Renal pelvis (tissue), 4 donors: ENCODE data around the gene APBA2. TPM values are rescaled to one million over a fixed set of nuclear protein-coding genes. Genes with fewer than 3 reads are reported as not detected.
"Not testable (repeated sequence)": the region's sequence is repeated elsewhere in the genome, so short reads cannot be mapped to it uniquely, and the experiment has no call there.

Experiments used
- DNase-seq: peaks from one replicate; pipeline ENCODE4 v3.0.0-alpha.2; 2013
- polyA plus RNA-seq, 3 donors: library from polyadenylated mRNA; unstranded; fragments of 120-200 nt; gene quantifications; one replicate each; pipeline ENCODE4 v1.2.1, GENCODE V29; 2013; ENCODE audit not compliant: insufficient read length in 3 of 3

APBA2 gene
- polyA plus RNA-seq, 3 donors = 12.6 to 18.3 (median 15.3) TPM

DNA sequence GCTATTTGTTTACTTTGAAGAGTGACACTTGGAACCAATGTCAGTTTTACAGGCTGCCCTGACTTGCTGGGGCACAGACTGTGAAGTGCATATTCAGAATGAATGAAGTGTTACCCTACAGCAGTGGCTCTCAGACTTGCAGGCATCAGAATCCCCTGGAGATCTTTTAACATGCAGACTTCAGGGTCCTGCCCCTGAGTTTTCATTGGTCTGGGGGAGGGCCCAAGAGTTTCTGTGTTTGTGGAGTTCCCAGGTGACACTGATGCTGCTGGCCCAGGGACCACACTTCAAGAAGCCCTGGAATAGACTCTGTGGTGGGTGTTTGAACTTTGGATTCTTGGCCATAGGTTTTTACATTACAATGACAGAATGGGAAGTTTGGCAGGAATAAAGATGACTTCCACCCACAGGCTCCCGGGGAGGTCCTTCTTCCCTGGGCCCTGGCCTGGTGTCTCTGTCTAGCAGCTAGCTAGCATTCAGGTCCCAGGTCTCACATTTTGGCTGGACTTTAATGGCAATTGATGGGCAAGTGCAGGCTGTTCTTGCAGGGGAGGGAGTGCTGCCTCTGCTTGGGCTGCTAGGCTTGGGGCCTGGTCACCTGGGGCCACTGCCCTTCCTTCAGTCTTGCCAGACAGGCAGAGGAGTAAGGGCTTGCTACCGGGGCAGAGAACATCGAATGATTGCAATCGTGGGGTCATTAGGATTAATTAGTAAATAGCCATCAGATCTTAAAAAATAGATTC is 149.0 kb downstream of the APBA2 start:
- no peak for DNase-seq

DNA sequence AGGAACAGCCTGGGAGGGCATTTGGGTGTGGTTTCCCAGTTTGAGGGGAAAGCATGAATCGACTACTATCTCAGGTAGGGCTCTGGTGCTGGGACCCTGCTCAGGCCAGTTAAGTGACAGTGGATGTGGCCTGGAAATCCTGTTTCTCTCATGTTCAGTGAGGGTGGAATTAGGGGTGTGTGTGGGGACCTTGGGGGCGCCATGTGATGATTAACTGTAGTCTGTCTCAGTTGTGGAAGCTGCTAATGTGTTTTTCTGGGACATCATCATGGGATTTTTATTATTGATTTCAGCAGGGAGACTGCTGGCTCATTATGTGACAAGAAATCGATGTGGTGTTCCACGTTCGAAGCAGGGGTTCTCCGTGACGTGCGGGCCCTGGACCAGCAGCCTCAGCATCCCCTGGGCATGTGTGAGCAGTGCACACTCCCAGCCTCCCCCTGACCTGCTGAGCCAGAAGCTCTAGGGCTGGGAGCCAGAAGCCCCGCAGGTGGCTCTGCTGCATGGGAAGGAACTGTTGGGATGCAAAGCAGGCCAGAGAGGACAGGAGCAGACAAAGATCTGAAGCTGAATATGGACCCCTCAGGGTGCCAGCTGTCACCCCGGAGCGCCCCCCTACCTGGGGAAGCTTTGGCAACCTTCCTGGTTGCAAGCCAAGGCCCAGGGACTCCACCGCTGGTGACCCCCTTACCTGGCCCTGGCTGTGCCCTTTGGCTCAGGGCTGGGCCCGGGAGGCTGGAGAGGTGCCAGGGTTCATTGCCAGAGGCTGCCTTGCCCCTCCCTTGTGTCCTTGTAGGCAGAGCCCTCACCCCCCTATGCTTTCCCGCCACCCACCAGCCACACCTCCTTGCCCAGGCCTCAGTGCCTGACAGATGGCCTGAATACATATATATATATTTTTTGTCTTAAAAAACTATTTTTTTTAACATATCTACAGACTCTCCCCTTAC is 149.8 kb downstream of the APBA2 start:
- no peak for DNase-seq

DNA sequence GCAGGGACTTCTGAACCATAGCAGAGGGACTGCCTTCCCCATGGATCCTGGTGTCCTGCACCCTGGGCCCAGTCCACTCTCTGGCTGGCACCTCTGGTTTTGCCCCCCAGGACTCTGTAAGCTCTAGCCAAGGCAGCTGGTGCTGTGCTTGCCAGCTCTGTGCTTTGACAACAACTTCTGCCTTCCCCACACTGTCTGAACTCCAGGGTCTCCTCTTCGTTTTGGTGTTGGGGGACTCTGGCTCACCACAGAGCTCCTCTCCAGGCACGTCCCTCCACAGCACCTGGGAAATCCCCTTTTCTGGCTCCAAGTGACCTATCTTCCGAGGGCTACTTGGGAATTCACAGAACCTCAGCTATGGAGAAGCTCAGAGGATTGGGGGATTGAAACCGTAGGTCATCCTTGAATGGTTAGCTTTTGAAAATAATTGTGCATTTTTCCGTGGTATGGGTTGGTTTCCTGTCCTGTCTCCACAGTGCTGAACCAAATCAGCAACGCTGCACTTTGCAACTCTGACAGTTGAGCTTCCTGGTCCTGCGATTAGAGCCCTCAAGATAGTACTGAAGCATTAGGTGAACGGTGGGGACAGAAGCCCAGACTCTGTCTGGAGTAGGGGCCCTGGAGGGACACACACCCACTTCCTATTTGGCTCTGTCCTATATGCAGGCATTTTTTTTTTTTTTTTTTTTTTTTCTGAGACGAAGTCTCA is 152.4 kb downstream of the APBA2 start:
- DNase-seq = no peak

DNA sequence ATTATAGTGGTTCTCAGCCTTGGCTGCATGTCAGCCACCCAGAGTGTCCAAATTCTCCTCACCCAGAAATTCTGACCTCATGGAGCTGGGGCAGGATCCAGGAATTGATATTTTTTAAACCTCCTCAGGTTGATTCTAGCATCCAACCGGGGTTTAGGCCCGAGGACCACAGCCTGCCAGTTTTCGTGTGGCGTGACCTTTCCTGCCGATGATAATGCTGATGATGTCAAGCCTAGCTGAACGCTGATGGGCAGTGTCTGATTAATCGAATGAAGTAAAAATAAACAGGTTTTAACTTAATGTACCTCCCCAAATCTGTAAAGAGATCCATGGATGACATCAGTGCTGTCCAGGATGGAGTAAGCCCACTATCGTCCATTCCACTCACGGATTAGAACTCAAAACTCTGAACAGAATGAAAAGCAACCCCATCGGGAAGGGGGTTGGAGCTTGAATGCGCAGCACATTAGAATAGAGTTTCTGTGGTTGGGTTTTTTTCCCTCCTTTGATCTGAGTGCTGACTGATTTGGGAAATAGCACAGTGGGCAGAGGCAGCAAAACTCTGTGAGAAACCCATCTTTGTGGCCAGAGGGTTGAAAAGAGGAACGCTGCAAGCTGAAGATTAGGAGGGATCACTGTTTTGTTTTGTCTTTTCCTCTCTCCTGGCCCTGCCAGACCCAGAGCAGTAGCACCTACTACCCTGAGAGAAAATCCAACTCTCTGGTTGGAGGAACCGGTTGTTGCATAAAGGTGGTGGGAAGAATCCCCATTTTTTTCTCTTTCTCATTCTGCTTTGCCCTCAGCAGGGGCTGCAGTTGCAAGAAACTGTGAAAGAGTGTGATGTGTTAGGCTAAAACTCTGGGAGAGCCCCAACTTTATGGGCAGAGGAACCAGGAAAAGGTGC is 153.9 kb downstream of the APBA2 start:
- DNase-seq = no peak

DNA sequence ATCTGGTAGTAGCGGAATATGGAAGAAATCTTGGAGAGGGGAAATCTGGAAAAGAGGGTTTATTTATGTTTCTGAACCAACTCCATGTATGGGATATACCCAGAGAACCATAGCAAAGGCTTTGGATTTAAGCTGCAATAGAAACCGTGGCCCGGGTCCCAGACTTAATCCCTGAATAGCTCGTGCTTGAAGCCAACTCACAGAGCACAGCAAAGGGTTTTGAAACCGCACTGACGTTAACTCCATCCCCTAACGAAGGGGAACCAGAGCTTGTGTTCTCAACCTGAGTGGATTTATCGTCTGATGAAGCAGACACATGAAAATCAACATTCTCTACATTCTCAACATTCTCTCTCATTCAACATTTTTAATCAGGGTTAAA is 154.6 kb downstream of the APBA2 start:
- no peak for DNase-seq

DNA sequence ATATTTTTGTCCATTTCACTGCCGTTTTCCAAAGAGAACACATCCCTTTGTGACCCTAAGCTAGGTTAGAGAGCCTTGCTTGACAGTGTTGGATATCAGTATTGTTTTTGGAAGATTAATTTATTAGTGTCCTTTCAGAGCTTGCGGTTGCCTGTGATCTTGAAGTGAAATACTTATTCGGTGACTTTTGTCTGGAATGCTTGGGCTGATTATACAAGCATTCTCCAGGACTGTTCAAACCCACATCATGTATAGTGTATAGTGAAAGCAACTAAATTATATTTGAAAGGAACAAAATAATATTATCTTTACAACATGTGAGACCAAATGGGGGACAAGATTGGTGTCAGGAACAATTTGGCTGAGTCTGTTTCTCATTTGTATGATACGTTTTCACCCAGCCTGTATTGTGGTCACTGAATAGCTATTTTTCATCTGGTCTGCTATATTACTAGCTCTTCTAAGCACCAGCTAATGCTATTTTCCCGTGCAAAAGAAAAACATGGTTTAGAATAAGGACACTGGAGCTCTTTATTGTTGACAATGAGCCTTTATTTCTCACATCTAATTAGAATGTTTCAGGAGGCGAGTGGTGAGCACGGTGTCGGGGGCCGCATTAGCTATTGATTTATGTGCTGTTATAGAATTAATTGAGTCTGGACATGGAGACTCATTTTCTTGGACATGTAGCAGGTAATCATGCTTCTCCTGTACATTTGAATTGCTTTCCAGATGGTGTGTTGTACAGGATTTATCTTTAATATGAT is 158.1 kb downstream of the APBA2 start:
- DNase-seq = no peak

DNA sequence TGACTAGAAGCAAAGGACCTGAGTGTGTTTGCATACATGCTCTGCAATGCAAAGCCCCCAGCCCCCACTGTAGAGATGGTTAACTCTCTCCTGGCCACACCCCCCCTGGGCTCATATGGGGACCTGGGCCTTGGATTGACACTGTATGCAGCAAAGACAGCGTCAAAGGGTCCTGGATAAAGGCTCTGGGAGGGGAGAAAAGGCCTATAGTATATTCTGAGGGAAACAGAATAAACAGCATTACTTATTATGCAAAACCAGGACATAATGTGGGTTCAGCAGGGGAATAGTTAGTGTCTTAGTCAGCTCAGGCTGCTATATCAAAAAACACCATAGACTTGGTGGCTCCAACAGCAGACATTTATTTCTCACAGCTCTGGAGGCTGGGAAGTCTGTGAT is 158.7 kb downstream of the APBA2 start:
- DNase-seq = no peak

DNA sequence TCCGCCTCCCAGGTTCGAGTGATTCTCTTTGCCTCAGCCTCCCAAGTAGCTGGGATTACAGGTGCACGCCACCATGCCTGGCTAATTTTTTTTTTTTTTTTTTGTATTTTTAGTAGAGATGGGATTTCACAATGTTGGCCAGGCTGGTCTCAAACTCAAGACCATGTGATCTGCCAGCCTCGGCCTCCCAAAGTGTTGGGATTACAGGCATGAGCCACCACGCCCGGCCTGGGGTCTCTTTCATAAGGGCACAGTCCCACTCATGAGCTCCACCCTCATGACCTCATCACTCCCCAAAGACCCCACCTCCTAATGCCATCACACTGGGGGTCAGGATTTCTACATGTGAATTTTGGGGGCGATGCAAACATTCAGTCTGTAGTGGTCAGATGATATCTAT is 159.4 kb downstream of the APBA2 start:
- DNase-seq = not testable (repeated sequence)

DNA sequence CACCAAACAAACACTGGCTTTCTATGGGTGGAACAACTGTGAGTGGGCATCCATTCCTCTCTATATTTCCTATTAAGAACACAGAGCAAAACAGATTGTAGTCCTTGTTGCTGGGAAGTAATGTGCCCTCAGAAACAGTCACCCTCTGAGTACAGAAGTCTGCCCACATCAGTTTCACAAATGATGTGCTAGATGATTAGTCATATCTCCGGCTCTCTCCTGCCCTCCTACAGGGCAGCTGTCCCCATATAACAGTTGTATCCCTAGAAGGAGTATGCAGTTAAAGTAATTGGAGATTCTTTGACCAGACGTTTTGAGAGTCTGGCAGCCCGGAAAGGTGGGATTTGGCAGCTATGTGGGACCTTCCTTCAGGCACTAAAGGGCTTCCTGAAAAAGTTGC is 159.9 kb downstream of the APBA2 start:
- DNase-seq = no peak

DNA sequence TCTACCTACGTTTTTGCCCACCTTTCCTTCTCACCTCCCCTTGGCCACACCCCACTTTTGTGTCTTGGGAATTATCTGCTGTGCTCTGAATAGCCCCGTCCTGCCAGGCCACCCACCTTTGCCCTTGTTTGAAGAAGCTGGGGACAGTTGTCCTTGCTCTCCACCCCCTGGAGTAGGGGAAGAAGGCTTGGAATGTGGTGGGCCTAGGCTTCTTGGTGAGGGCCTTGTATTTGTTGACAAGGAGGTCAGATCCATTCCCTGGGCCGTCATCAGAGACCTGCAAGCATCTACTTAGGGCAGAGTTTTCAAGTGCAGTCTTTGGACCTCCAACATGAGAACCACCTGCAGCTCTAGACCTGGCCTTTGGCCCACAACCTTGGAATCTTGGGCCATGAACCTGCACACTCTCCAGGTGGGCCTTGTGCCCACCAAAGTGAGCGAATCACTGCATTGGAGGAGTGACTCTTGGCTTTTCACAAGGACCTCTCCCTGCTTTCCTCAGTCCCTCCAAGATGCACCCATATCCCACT is 160.6 kb downstream of the APBA2 start:
- DNase-seq = no peak

DNA sequence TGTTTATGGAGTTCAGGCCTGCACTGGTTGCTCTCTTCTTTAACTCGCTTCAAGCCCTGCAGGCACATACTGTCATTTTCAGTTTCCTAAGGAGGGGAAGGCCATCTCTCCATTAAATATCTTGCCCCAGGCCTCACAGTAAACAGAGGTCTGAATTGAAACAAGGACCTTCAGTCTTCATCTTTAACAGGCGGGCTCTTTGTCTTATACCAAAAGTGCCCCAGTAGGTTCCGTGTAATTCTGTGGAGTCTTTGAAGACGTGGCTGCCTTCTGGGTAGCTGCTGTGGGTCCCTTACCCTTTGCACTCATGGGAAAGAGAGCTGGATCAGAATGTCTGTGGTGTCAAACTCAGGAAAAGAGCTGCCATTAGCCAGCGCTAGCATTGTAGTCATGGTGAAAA is 161.2 kb downstream of the APBA2 start:
- DNase-seq = no peak

DNA sequence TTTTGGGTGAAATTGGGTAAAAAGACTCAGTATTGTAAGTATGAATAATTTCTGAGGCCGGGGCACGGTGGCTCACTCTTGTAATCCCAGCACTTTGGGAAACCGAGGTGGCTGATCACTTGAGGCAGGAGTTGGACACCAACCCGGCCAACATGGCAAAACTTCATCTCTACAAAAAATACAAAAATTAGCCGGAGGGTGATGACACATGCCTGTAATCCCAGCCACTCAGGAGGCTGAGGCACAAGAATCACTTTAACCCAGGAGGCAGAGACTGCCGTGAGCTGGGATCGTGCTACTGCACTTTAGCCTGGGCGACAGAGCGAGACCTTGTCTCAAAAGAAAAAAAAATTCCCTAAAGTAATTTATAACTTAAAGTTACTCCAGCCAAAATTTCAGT is 162.2 kb downstream of the APBA2 start:
- no peak for DNase-seq

DNA sequence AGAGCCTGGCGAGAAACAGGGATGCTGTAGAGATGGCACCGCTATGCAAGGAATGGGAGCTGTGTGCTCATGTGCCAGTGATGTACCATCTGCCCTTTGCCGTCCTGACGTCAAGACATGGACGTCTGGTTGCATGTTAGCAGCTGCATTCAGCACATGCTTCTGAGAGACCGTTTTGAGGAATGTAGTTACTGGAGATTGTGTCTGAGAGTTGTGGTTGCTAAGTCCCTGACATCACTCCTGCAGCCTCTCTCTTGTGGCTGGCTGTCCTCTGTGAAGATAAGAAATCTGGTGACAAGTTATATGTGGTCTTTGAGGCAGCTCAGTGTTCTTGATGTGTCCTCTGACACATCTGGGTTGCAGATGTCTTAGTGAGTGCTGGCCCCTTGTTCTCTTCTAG is 165.1 kb downstream of the APBA2 start:
- no peak for DNase-seq

DNA sequence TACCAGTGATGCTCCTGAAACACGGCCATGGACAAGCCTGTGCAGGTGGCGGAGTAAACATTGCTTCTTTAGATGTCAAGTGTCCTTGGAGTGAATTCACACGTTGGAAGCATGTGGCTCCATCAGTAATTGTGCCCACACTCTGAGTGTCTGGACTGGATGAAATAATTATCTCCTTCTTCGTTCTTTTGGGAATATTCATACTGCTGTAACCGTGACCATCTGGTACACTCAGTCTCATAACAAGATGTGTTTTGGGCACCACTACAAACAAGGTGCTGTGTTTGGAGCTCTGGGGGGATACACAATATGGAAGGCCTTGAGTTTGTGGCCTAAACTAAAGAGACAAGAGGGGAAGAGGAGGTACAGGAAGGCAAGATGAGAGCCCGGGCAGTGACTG is 165.6 kb downstream of the APBA2 start:
- DNase-seq = no peak

DNA sequence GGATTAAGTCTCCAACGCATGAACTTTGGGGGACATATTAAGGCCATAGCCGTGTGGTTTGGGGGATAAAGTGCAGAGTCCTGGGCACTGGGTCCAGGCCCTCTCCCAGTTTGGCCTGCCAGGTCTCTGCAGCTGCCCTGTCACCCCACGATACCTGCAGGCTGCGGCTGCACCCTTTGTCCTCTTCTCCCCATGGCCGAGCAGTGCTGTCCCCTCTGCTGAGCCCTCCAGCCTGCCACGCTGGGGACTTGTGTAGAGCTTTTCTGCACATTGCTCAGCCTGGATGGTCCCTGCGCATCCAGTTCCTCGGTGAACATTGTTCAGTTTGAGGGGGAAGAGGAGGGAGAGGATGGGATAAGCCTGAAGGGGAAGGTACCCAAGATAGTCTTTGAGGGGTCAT is 167.2 kb downstream of the APBA2 start:
- no peak for DNase-seq

DNA sequence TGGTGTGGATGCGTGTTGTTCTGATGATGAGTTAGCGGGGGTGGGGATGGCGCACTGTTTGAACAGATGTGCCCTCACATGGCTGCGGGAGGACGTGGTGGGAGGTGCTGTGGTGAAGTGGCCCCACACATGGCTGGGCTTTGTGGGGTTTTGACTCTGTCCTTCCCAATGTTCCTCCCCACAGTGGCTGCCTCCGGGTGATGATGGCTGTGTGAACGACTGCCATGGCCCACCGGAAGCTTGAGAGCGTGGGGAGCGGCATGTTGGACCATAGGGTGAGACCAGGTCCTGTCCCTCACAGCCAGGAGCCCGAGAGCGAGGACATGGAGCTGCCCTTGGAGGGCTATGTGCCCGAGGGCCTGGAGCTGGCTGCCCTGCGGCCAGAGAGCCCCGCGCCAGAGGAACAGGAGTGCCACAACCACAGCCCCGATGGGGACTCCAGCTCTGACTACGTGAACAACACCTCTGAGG is 167.9 kb downstream of the APBA2 start:
- DNase-seq = no peak

DNA sequence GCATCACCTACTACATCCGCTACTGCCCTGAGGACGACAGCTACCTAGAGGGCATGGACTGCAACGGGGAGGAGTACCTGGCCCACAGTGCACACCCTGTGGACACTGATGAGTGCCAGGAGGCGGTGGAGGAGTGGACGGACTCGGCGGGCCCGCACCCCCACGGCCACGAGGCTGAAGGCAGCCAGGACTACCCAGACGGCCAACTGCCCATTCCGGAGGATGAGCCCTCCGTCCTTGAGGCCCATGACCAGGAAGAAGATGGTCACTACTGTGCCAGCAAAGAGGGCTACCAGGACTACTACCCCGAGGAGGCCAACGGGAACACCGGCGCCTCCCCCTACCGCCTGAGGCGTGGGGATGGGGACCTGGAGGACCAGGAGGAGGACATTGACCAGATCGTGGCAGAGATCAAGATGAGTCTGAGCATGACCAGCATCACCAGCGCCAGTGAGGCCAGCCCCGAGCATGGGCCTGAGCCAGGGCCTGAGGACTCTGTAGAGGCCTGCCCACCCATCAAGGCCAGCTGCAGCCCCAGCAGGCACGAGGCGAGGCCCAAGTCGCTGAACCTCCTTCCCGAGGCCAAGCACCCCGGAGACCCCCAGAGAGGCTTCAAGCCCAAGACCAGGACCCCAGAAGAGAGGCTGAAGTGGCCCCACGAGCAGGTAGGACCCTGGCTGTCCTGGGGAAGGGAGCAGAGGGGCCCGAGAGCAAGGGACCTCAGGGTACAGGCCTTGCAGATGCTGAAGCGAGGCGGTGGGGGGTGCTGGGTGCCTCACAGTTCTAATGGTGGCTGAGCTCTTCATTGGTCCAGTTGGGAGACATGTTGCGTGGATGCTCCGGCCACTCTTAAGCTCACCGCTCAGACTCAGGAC is 168.6 kb downstream of the APBA2 start:
- DNase-seq = no peak

DNA sequence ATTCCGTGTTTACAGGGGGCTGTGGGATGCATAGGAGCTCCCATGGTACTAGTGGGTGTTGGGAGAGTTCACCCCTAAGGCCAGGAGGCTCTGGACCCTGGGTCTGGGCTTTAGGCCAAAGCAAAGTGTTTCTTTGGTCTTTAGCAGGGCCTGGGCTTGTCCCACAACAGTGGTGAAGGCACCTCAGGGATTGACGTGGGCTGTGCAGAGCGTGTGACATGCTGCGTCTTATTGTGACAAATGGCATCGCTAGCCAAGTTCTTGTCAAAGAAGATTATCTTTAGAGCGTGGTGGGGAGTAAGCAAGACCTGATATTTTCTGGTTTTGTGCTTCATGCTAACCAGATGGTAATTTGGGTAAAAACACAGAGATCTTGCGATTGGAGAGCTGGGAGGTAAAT is 170.1 kb downstream of the APBA2 start:
- no peak for DNase-seq

DNA sequence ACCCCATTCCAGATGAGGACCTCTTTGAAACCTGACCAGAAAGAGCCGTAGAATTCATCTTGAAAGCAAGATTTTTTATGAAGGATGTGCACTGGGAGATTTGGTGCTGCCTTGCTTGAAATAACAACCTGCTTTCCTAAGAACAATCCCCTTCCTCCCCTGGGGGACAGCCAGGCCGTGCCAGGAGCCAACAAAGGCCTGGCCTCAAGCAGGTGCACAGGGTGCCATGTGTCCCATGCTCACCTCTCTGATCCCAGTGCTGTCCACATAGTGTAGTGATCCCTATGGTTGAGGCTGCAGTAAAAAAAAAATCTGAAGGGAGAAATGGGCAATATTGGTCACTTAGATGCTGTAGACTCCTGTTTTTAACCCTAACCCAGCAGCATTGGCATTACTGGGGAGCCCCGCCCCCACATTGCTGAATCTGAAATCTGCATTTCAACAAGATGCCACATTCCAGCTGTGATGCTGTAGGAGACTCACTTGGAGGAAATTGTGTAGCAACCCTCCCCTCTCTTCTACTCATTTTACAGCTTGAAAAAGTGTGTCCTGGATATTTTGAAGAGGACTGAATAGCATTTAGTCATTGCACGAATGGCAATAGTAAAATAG is 171.2 kb downstream of the APBA2 start:
- DNase-seq = no peak
